DND-41 (cell line): Measurements from ENCODE around the gene MMP20.

Experiments
- ATAC-seq: fragments of 200-7000 bp; cut with Tn5 transposase; 3 replicates; pipeline ENCODE4 v1.9.1; 2021; ENCODE audit warnings: low read depth; ENCODE audit not compliant: insufficient read depth
- DNase-seq: peaks from one replicate; pipeline ENCODE4 v3.0.0-alpha.2; 2020
- H2AFZ ChIP-seq: 2 replicates; pipeline ENCODE4 v1.6.0; 2012; ENCODE audit warnings: low read depth, low read length
- H3K27ac ChIP-seq: 2 replicates; pipeline ENCODE4 v1.5.1; 2012; ENCODE audit warnings: low read length, inconsistent platforms
- H3K27me3 ChIP-seq: fragments of 200-600 bp; sonication (generic); 2 replicates; pipeline ENCODE4 v1.6.0; 2012; ENCODE audit warnings: low read length, mild to moderate bottlenecking, inconsistent platforms; ENCODE audit not compliant: insufficient read depth, poor library complexity
- H3K36me3 ChIP-seq: 2 replicates; pipeline ENCODE4 v1.5.1; 2012; ENCODE audit warnings: low read length, inconsistent platforms; ENCODE audit not compliant: insufficient read depth
- H3K4me1 ChIP-seq: 2 replicates; pipeline ENCODE4 v1.5.1; 2012; ENCODE audit warnings: mild to moderate bottlenecking, low read length; ENCODE audit not compliant: insufficient read depth
- H3K4me2 ChIP-seq: 2 replicates; pipeline ENCODE4 v1.6.0; 2012; ENCODE audit warnings: mild to moderate bottlenecking, moderate library complexity, low read length, inconsistent platforms; ENCODE audit not compliant: insufficient read depth
- H3K4me3 ChIP-seq, 2 experiments: fragments of 200-600 bp in 1 of 2; shearing (Covaris generic) in 1 of 2; 2 replicates each; pipeline ENCODE4 v1.5.1; 2012 to 2016; ENCODE audit warnings: inconsistent platforms in 2 of 2, low read length in 2 of 2, mild to moderate bottlenecking in 2 of 2, low read depth in 1 of 2, moderate library complexity in 1 of 2
- H3K79me2 ChIP-seq: 2 replicates; pipeline ENCODE4 v1.6.0; 2012; ENCODE audit warnings: low read length, inconsistent platforms; ENCODE audit not compliant: insufficient read depth
- H3K9ac ChIP-seq: 2 replicates; pipeline ENCODE4 v1.6.0; 2012; ENCODE audit warnings: low read depth, mild to moderate bottlenecking, inconsistent platforms, low read length, moderate library complexity
- H3K9me3 ChIP-seq: 2 replicates; pipeline ENCODE4 v1.5.1; 2012; ENCODE audit warnings: low read length, moderate library complexity, mild to moderate bottlenecking, inconsistent platforms; ENCODE audit not compliant: insufficient read depth, severe bottlenecking
- H4K20me1 ChIP-seq: 2 replicates; pipeline ENCODE4 v1.6.0; 2012; ENCODE audit warnings: low read length; ENCODE audit not compliant: insufficient read depth
- EZH2 ChIP-seq: IDR thresholded peaks from 3 replicates; pipeline ENCODE4 v1.6.1; 2012; ENCODE audit warnings: borderline replicate concordance, low read depth, mild to moderate bottlenecking, moderate library complexity, low read length, inconsistent platforms; ENCODE audit not compliant: severe bottlenecking
- TF ChIP-seq, protein P1 (sequence below): IDR thresholded peaks from 2 replicates; pipeline ENCODE4 v1.5.1; 2012; ENCODE audit warnings: borderline replicate concordance, low read length, moderate library complexity, mild to moderate bottlenecking; ENCODE audit not compliant: poor library complexity, severe bottlenecking; ENCODE audit errors: extremely low read depth

MMP20 gene

DNA sequence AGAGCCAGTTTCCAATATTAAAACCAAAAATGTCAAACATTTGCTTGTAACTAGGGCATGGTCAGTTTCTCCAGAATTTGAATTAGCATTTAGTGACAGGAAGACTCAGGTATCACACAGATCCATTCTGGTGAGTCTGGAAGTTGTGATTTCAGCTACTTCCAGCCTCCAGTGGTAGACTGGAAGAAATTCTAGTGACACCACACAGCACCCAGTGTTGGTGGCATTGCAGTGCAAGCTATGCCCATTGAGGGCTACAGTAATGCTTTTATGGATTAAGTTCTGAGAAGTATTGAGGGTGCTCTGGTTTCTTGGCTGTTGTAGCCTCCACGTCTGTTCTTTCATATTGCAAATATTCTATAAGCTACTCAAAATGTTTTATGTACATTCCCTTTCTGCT lies 31.4 kb upstream of the MMP20 start:
- Histone ChIP-seq H4K20me1 (no peaks in the 10 kb centered on the region), H3K4me3 (no peak overlapping the region), H3K9ac (no peak overlapping the region), H3K79me2 (no peaks in the 10 kb centered on the region), H3K4me1 (no peaks in the 10 kb centered on the region), H3K9me3 (peaks cover 7% of the 10 kb centered on the region), H3K27ac (no peak overlapping the region), H3K4me2 (no peak overlapping the region), H3K36me3 (no peaks in the 10 kb centered on the region), H2AFZ (no peak overlapping the region), H3K27me3 (peaks cover 3% of the 10 kb centered on the region)
- no peak for TF ChIP-seq EZH2
- no peak for DNase-seq
- ATAC-seq, result no peak

DNA sequence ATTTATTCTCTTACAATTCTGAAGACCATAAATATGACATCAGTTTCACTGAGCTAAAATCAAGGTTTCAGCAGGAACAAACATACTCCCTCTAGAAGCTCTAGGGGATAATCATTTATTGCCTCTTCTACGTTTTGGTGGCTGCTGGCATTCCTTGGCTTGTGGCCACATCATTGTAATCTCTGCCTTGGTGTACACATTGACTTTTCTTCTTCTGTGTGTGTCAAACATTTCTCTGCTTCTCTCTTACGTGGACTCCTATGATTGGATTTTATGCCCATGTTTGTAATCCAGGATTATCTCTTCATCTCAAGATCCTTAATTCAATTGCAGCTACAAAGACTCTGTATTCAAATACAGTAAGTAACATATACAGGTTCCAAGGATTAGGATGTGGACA lies 30.4 kb upstream of the MMP20 start:
- peaks cover 3% of the 10 kb centered on the region for H3K27me3 ChIP-seq
- H3K4me1 ChIP-seq, result no peaks in the 10 kb centered on the region
- ATAC-seq (no peak), DNase-seq (no peak)
- H3K4me2 ChIP-seq, result no peak overlapping the region
- no peaks in the 10 kb centered on the region for H3K79me2 ChIP-seq
- H3K36me3 ChIP-seq, result no peaks in the 10 kb centered on the region
- H3K27ac ChIP-seq, result no peak overlapping the region
- TF ChIP-seq, protein P1, sequence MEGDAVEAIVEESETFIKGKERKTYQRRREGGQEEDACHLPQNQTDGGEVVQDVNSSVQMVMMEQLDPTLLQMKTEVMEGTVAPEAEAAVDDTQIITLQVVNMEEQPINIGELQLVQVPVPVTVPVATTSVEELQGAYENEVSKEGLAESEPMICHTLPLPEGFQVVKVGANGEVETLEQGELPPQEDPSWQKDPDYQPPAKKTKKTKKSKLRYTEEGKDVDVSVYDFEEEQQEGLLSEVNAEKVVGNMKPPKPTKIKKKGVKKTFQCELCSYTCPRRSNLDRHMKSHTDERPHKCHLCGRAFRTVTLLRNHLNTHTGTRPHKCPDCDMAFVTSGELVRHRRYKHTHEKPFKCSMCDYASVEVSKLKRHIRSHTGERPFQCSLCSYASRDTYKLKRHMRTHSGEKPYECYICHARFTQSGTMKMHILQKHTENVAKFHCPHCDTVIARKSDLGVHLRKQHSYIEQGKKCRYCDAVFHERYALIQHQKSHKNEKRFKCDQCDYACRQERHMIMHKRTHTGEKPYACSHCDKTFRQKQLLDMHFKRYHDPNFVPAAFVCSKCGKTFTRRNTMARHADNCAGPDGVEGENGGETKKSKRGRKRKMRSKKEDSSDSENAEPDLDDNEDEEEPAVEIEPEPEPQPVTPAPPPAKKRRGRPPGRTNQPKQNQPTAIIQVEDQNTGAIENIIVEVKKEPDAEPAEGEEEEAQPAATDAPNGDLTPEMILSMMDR, result no peak
- no peak for TF ChIP-seq EZH2
- H4K20me1 ChIP-seq, result no peaks in the 10 kb centered on the region
- no peak overlapping the region for H3K9ac ChIP-seq
- no peak overlapping the region for H3K4me3 ChIP-seq
- peaks cover 7% of the 10 kb centered on the region for H3K9me3 ChIP-seq
- no peak overlapping the region for H2AFZ ChIP-seq

DNA sequence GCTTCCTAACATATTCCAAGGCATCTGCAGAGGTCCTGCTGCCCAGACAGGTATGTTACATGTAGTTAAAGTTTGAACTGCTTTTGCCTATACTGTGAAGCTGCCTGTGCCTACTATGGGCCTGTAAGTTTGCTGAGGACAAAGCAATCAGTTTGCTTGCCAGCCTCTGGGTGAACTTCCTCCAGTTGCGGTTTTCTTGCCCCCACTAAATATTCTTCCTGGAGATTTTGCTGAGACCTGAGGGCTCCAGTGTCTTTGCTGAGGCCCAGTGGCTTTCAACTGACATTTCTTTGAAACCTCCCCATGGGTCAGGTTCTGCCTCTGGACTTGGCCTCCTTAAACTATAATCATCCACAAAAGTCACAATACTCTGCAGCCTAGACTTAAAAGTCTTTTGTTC lies 29.6 kb upstream of the MMP20 start:
- ATAC-seq, result no peak
- Histone ChIP-seq H2AFZ (no peak overlapping the region), H3K27ac (no peak overlapping the region), H3K27me3 (peaks cover 3% of the 10 kb centered on the region), H3K4me2 (no peak overlapping the region), H3K4me1 (no peaks in the 10 kb centered on the region), H3K4me3 (no peak overlapping the region), H3K9me3 (peaks cover 7% of the 10 kb centered on the region), H3K9ac (no peak overlapping the region), H4K20me1 (no peaks in the 10 kb centered on the region), H3K36me3 (no peaks in the 10 kb centered on the region), H3K79me2 (no peaks in the 10 kb centered on the region)
- DNase-seq, result no peak
- TF ChIP-seq EZH2, result no peak
- TF ChIP-seq, protein P1, result no peak

DNA sequence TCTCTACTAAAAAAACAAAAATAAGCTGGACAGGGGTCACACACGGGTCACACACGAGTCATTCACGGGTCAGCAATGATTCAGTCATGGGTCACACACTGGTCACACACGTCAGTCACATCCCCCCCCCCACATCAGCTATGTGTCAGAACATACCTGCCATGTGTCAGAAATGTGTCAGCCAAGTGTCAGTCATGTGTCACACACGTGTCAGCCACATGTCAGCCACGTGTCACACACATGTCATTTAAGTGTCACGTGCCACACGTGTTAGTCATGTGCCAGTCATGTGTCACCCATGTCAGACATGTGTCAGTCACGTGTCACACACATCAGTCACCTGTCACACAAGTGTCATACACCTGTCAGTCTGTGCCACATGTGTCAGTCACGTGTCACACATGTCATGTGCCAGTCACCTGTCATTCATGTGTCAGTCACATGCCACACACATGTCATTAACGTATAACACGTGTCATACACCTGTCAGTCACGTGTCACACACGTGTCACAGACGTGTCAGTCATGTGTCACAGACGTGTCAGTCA lies 28.7 kb upstream of the MMP20 start:
- H3K9ac ChIP-seq, result no peak overlapping the region
- H3K4me1 ChIP-seq, result no peaks in the 10 kb centered on the region
- no peak for DNase-seq
- H3K27me3 ChIP-seq, result peaks cover under 1% of the 10 kb centered on the region
- no peak overlapping the region for H3K4me3 ChIP-seq
- H3K27ac ChIP-seq, result no peak overlapping the region
- H3K36me3 ChIP-seq, result no peaks in the 10 kb centered on the region
- no peaks in the 10 kb centered on the region for H3K79me2 ChIP-seq
- no peak overlapping the region for H3K4me2 ChIP-seq
- no peak for TF ChIP-seq EZH2
- TF ChIP-seq, protein P1, result no peak
- no peaks in the 10 kb centered on the region for H4K20me1 ChIP-seq
- no peak for ATAC-seq
- peaks cover 7% of the 10 kb centered on the region for H3K9me3 ChIP-seq
- no peak overlapping the region for H2AFZ ChIP-seq
